Stimulated activated CD4-positive, alpha-beta T cell treated with anti-CD3 and anti-CD28 coated beads, Interleukin-15, amount 100 ng/mL, for 1 hour (primary cell): ENCODE results near the gene MRPL23.
"Not testable (repeated sequence)": the region's sequence is repeated elsewhere in the genome, so short reads cannot be mapped to it uniquely, and the experiment has no call there.

Experiments
- DNase-seq, 2 donors: peaks; one replicate each; pipeline ENCODE4 v3.0.0-alpha.2; 2020; ENCODE audit warnings: low read depth in 1 of 2, low spot score in 1 of 2

The MRPL23 gene

GRCh38 chr11:1932681-1933080, 14.5 kb upstream of the MRPL23 start:
- DNase-seq: no peak

GRCh38 chr11:1933416-1934334, 13.5 kb upstream of the MRPL23 start:
- no peak for DNase-seq

GRCh38 chr11:1934335-1935155, 12.6 kb upstream of the MRPL23 start:
- no peak for DNase-seq

- DNase-seq: no peak
Measured at GRCh38 chr11:1935156-1936071, 11.7 kb upstream of the MRPL23 start.

GRCh38 chr11:1936072-1936780, 10.9 kb upstream of the MRPL23 start:
- no peak for DNase-seq

GRCh38 chr11:1936781-1937615, 10.1 kb upstream of the MRPL23 start:
- no peak for DNase-seq

GRCh38 chr11:1937616-1938342, 9.4 kb upstream of the MRPL23 start:
- DNase-seq: no peak

- DNase-seq: no peak
Measured at GRCh38 chr11:1938343-1939005, 8.7 kb upstream of the MRPL23 start.

GRCh38 chr11:1939006-1939625, 8.0 kb upstream of the MRPL23 start:
- DNase-seq: peak in 1 of 2 donors; percentile 0

GRCh38 chr11:1939788-1940187, 7.3 kb upstream of the MRPL23 start:
- not testable (repeated sequence) for DNase-seq

GRCh38 chr11:1942558-1943260, 4.4 kb upstream of the MRPL23 start:
- no peak for DNase-seq

GRCh38 chr11:1943576-1943975, 3.6 kb upstream of the MRPL23 start:
- no peak for DNase-seq

GRCh38 chr11:1943977-1944376, 3.2 kb upstream of the MRPL23 start:
- no peak for DNase-seq

- DNase-seq: no peak
Measured at GRCh38 chr11:1947592-1948237, 583 bp downstream of the MRPL23 start.

- DNase-seq: no peak
Measured at GRCh38 chr11:1948389-1948788, 1.3 kb downstream of the MRPL23 start.

- DNase-seq: no peak
Measured at GRCh38 chr11:1949302-1949701, 2.2 kb downstream of the MRPL23 start.

GRCh38 chr11:1949922-1950321, 2.8 kb downstream of the MRPL23 start:
- no peak for DNase-seq
